ENCODE data around the gene HOXD12.

Gene HOXD12

DNA sequence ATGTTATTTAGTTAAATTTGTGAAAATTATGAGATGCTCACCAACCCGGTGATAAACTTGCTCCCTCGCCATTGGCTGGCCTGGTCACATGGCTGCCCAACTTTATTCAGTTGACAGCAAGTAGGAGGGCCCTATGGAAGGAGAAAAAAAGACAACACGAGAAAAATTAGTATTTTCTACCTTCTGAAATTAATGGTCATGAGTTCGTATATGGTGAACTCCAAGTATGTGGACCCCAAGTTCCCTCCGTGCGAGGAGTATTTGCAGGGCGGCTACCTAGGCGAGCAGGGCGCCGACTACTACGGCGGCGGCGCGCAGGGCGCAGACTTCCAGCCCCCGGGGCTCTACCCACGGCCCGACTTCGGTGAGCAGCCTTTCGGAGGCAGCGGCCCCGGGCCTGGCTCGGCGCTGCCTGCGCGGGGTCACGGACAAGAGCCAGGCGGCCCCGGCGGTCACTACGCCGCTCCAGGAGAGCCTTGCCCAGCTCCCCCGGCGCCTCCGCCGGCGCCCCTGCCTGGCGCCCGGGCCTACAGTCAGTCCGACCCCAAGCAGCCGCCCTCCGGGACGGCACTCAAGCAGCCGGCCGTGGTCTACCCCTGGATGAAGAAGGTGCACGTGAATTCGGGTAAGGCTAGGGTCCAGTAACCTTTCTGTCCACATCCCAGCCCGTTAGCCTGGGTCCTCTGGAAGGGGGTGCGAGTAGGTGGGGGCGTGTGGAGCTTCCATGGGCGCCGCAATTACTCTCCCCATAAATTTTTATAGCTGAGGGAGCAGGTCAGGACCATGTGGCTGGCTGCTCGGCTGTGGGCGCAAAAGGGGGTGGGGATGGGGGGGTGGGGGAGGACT lies 52.1 kb downstream of the HOXD12 start, which contains the start of gene HOXD4:
HOXD4 (plus strand) TSS at position 109 of the 846 bp plus-strand sequence; CDS start at position 193, 84 bp downstream.
- no peaks in the 10 kb centered on the region for H3K4me1 ChIP-seq (ENCODE audit: control insufficient read depth, insufficient read depth, low read length)
- no peak within 1 kb of the TSS for H3K9ac ChIP-seq (ENCODE audit: low read length)
- H3K27me3 ChIP-seq (ENCODE audit: control insufficient read depth, insufficient read depth, low read length), result peaks cover 7% of the 10 kb centered on the region
- H3K4me3 ChIP-seq (ENCODE audit: low read length), result no peak within 1 kb of the TSS
- no peak within 1 kb of the TSS for H3K27ac ChIP-seq (ENCODE audit: low read depth, low read length)
- peaks cover 3% of the 10 kb centered on the region for H3K36me3 ChIP-seq (ENCODE audit: control insufficient read depth, insufficient read depth, low read length)

Measured in rectal smooth muscle tissue (tissue), 1 donor.